Neuronal stem cell (in vitro differentiated cells): ENCODE data around the gene IL12A.

Source experiments
- DNase-seq: peaks from one replicate; pipeline ENCODE4 v3.0.0-alpha.2; 2013; ENCODE audit warnings: low spot score
- H2AFZ ChIP-seq: one replicate; pipeline ENCODE4 v1.6.1; 2013; ENCODE audit warnings: mild to moderate bottlenecking, low read length, inconsistent platforms
- H2AK5ac ChIP-seq: 2 replicates; pipeline ENCODE4 v1.6.1; 2013; ENCODE audit warnings: low read depth, mild to moderate bottlenecking, inconsistent platforms, low read length, moderate library complexity, mixed read lengths
- H2BK120ac ChIP-seq: 2 replicates; pipeline ENCODE4 v1.6.1; 2013; ENCODE audit warnings: low read depth, mild to moderate bottlenecking, inconsistent platforms, low read length, moderate library complexity, mixed read lengths
- H2BK12ac ChIP-seq: one replicate; pipeline ENCODE4 v1.6.1; 2013; ENCODE audit warnings: low read length, inconsistent platforms
- H2BK15ac ChIP-seq: 2 replicates; pipeline ENCODE4 v1.6.1; 2013; ENCODE audit warnings: mild to moderate bottlenecking, low read length, inconsistent platforms, mixed read lengths
- H2BK5ac ChIP-seq: one replicate; pipeline ENCODE4 v1.6.1; 2013; ENCODE audit warnings: inconsistent platforms, mild to moderate bottlenecking, low read length, moderate library complexity
- H3K14ac ChIP-seq: one replicate; pipeline ENCODE4 v1.6.1; 2013; ENCODE audit warnings: low read length, inconsistent platforms
- H3K18ac ChIP-seq: 2 replicates; pipeline ENCODE4 v1.6.1; 2013; ENCODE audit warnings: low read length, inconsistent platforms
- H3K23ac ChIP-seq: 2 replicates; pipeline ENCODE4 v1.6.1; 2013; ENCODE audit warnings: low read depth, mild to moderate bottlenecking, mixed read lengths, low read length, inconsistent platforms; ENCODE audit not compliant: poor library complexity
- H3K27ac ChIP-seq: replicated peaks from 3 replicates; pipeline ENCODE4 v1.5.1; 2013; ENCODE audit warnings: low read length, inconsistent platforms
- H3K27me3 ChIP-seq, 3 experiments: 2 replicates each; pipeline ENCODE4 v1.6.1; 2013; ENCODE audit warnings: low read length in 3 of 3, mild to moderate bottlenecking in 2 of 3, inconsistent platforms in 1 of 3, low read depth in 1 of 3, mixed read lengths in 1 of 3, moderate library complexity in 1 of 3; ENCODE audit not compliant: control insufficient read depth in 3 of 3, insufficient read depth in 3 of 3
- H3K36me3 ChIP-seq, 2 donors: replicated peaks in 1 of 2; 2 replicates each; pipeline ENCODE4 v1.6.1; 2013; ENCODE audit warnings: low read length in 2 of 2; ENCODE audit not compliant: control insufficient read depth in 2 of 2, insufficient read depth in 2 of 2
- H3K4ac ChIP-seq: 2 replicates; pipeline ENCODE4 v1.6.1; 2013; ENCODE audit warnings: inconsistent platforms, mild to moderate bottlenecking, low read length, moderate library complexity
- H3K4me1 ChIP-seq, 2 donors: 1 replicate in 1 of 2; 2 replicates in 1 of 2; pipeline ENCODE4 v1.6.1; 2013; ENCODE audit warnings: low read length in 2 of 2, low read depth in 1 of 2; ENCODE audit not compliant: control insufficient read depth in 2 of 2, insufficient read depth in 1 of 2
- H3K4me2 ChIP-seq: one replicate; pipeline ENCODE4 v1.6.1; 2013; ENCODE audit warnings: mild to moderate bottlenecking, low read length, inconsistent platforms; ENCODE audit not compliant: insufficient read depth, poor library complexity, severe bottlenecking
- H3K4me3 ChIP-seq, 2 donors: 2 replicates each; pipeline ENCODE4 v1.5.1; 2013; ENCODE audit warnings: low read length in 2 of 2, mild to moderate bottlenecking in 2 of 2, inconsistent platforms in 1 of 2, moderate library complexity in 1 of 2
- H3K79me1 ChIP-seq: one replicate; pipeline ENCODE4 v1.6.1; 2013; ENCODE audit warnings: low read depth, mild to moderate bottlenecking, inconsistent platforms, low read length, moderate library complexity
- H3K9ac ChIP-seq: one replicate; pipeline ENCODE4 v1.6.1; 2013; ENCODE audit warnings: mild to moderate bottlenecking, low read depth, low read length, inconsistent platforms; ENCODE audit not compliant: poor library complexity
- H3K9me3 ChIP-seq, 2 donors: replicated peaks in 1 of 2; 2 replicates each; pipeline versions ENCODE3 to v1.6.1; 2013; ENCODE audit warnings: low read length in 2 of 2, mild to moderate bottlenecking in 2 of 2, inconsistent platforms in 1 of 2, low read depth in 1 of 2, mixed read lengths in 1 of 2, moderate library complexity in 1 of 2; ENCODE audit not compliant: control insufficient read depth in 2 of 2, insufficient read depth in 1 of 2
- H4K8ac ChIP-seq: one replicate; pipeline ENCODE4 v1.6.1; 2013; ENCODE audit warnings: low read depth, mild to moderate bottlenecking, inconsistent platforms, low read length, moderate library complexity
- H4K91ac ChIP-seq: one replicate; pipeline ENCODE4 v1.6.1; 2013; ENCODE audit warnings: low read length, low read depth, mild to moderate bottlenecking, inconsistent platforms; ENCODE audit not compliant: poor library complexity
- WGBS, 2 donors: extraction: QIAGEN DNeasy Blood & Tissue Kit; methylation state at CpG; one replicate each; pipeline ENCODE4 v1.1.7; 2013; ENCODE audit warnings: missing lambda C conversion rate in 2 of 2, mixed read lengths in 1 of 2; ENCODE audit not compliant: insufficient read length in 2 of 2, insufficient replicate concordance in 1 of 2; ENCODE audit errors: extremely low coverage in 2 of 2; 5-methylcytosine and 5-hydroxymethylcytosine counted together

IL12A gene

DNA sequence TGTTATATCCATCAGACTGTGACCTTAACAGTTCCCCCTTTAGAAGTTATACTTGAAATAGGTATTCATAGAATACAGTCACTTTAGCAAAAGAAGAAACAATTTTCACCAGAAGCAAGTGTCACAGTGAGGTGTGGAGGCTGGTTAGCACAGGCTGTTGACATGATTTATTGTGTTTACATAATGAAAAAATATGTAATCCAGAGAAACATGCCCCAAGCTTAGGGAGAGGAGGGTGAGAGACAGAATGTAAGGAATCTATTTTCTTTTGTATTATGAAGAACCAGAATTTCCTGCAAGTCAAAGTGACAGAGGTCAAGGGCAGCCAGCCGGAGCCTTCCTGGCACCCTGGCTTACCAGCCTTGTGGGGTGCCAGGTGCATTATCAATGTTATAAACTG is 4.0 kb downstream of the IL12A start:
- no peak overlapping the region for H2BK120ac ChIP-seq
- no peak overlapping the region for H2BK15ac ChIP-seq
- no peak overlapping the region for H3K23ac ChIP-seq
- H3K36me3 ChIP-seq = no peaks in the 10 kb centered on the region
- H3K4me3 ChIP-seq = no peak overlapping the region
- no peak overlapping the region for H3K4ac ChIP-seq
- H4K8ac ChIP-seq = no peak overlapping the region
- peaks cover 0 to 2% of the 10 kb centered on the region in 2 donors for H3K4me1 ChIP-seq
- H3K27ac ChIP-seq = no peak overlapping the region
- H4K91ac ChIP-seq = no peak overlapping the region
- DNase-seq = no peak
- H3K79me1 ChIP-seq = no peaks in the 10 kb centered on the region
- no peak overlapping the region for H2BK12ac ChIP-seq
- H2AK5ac ChIP-seq = no peak overlapping the region
- no peak overlapping the region for H3K18ac ChIP-seq
- no peak overlapping the region for H2BK5ac ChIP-seq
- H3K14ac ChIP-seq = no peak overlapping the region
- H3K4me2 ChIP-seq = no peak overlapping the region
- H2AFZ ChIP-seq = no peak overlapping the region
- H3K27me3 ChIP-seq = peaks cover 0 to 33% (median 0%) of the 10 kb centered on the region in 3 experiments
- WGBS, 2 donors = no CpG with 5 or more reads among the region's 1 CpG
- no peak overlapping the region for H3K9ac ChIP-seq
- H3K9me3 ChIP-seq = peaks cover 0 to 3% of the 10 kb centered on the region in 2 donors

DNA sequence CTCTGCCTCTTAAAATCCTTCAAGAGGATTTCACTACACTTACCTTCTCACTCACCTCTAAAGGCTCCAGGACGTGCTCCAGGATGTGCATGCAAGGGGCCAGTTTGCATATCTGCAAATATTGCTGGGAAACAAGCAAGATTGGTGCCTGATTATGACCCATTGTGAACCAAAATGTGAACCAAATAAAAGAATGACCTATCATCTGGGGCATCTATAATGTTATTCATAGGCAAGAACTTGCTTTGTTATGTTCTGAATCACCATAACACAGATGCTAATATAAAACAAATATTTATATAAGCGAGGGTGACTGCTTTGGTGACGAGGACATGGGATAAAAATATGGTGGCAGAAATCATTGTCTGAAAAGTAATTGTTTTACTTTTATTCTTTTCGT is 5.5 kb downstream of the IL12A start:
- Histone ChIP-seq H3K14ac (no peak overlapping the region), H3K27me3 (peaks cover 0 to 38% (median 0%) of the 10 kb centered on the region in 3 experiments)
- WGBS, 2 donors = no CpG with 5 or more reads among the region's 4 CpGs

DNA sequence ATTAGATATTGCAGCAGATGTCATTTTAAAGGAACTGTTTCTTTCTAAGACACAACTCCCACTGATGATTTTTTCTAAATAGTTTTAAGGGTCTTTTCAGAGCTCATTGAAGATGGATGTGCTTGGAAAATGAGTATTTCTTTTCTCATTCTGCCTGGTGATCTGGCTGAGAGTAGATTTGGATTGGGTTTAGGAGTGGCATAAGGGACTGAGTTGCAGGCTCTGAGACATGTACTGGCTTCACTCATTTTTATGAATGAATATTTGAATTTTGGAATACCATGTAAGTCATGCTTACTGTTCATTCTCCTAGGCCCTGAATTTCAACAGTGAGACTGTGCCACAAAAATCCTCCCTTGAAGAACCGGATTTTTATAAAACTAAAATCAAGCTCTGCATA is 6.5 kb downstream of the IL12A start:
- peaks cover 0 to 29% (median 0%) of the 10 kb centered on the region in 3 experiments for H3K27me3 ChIP-seq
- H3K4me2 ChIP-seq = no peak overlapping the region
- H3K23ac ChIP-seq = no peak overlapping the region
- no CpG with 5 or more reads among the region's 1 CpG for WGBS, 2 donors
- H4K91ac ChIP-seq = no peak overlapping the region
- no peak overlapping the region for H2AK5ac ChIP-seq
- no peak overlapping the region for H3K9ac ChIP-seq
- H3K9me3 ChIP-seq = peaks cover 0 to 3% of the 10 kb centered on the region in 2 donors
- H2AFZ ChIP-seq = no peak overlapping the region
- H4K8ac ChIP-seq = no peak overlapping the region
- no peak overlapping the region for H3K4me3 ChIP-seq
- no peak overlapping the region for H2BK5ac ChIP-seq
- H3K14ac ChIP-seq = no peak overlapping the region
- DNase-seq = no peak
- no peak overlapping the region for H2BK12ac ChIP-seq
- no peak overlapping the region for H3K4ac ChIP-seq
- no peak overlapping the region for H3K18ac ChIP-seq
- H2BK15ac ChIP-seq = no peak overlapping the region
- H3K36me3 ChIP-seq = no peaks in the 10 kb centered on the region
- no peaks in the 10 kb centered on the region for H3K79me1 ChIP-seq
- no peak overlapping the region for H2BK120ac ChIP-seq
- H3K27ac ChIP-seq = no peak overlapping the region
- H3K4me1 ChIP-seq = no peaks in the 10 kb centered on the region

More for the DNA sequence above, 5.5 kb downstream of the IL12A start:
- DNase-seq = no peak
- Histone ChIP-seq H3K23ac (no peak overlapping the region), H3K79me1 (no peaks in the 10 kb centered on the region), H3K18ac (no peak overlapping the region), H2BK15ac (no peak overlapping the region), H3K4ac (no peak overlapping the region), H3K36me3 (no peaks in the 10 kb centered on the region), H4K8ac (no peak overlapping the region), H3K9me3 (peaks cover 0 to 3% of the 10 kb centered on the region in 2 donors), H2AK5ac (no peak overlapping the region), H2BK120ac (no peak overlapping the region), H2AFZ (no peak overlapping the region), H3K4me2 (no peak overlapping the region), H4K91ac (no peak overlapping the region), H3K9ac (no peak overlapping the region), H3K4me1 (no peaks in the 10 kb centered on the region), H2BK5ac (no peak overlapping the region), H3K4me3 (no peak overlapping the region), H3K27ac (no peak overlapping the region), H2BK12ac (no peak overlapping the region)

DNA sequence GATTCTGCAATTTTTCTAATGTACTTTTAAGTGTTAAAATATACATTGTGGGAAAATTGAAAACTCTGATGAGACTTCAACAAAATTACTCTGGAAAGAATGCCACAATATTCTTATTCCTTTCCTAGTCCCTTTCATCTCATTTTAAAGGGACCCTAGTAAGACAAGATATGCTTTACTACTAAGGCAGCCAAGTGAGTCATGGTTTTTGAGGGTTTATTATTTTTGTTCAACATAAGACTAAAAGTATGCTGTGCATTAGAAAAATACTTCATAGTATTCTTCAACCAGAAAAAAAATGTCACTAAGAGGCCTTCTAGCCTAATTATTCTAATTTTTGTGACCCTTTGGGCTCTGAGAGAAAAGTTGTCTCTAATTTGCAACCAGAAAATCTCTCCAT is 7.4 kb downstream of the IL12A start:
- H2AFZ ChIP-seq = no peak overlapping the region
- H3K9me3 ChIP-seq = peaks cover 0 to 3% of the 10 kb centered on the region in 2 donors
- H3K4me3 ChIP-seq = no peak overlapping the region
- no peaks in the 10 kb centered on the region for H3K4me1 ChIP-seq
- no peak overlapping the region for H3K9ac ChIP-seq
- H3K27me3 ChIP-seq = peaks cover 0 to 20% (median 0%) of the 10 kb centered on the region in 3 experiments
- H2BK12ac ChIP-seq = no peak overlapping the region
- no peaks in the 10 kb centered on the region for H3K36me3 ChIP-seq
- no peak overlapping the region for H2BK120ac ChIP-seq
- no peak overlapping the region for H3K23ac ChIP-seq
- H3K79me1 ChIP-seq = no peaks in the 10 kb centered on the region
- no peak overlapping the region for H3K14ac ChIP-seq
- H2AK5ac ChIP-seq = no peak overlapping the region
- no peak overlapping the region for H3K4ac ChIP-seq
- no peak overlapping the region for H3K18ac ChIP-seq
- no peak overlapping the region for H3K4me2 ChIP-seq
- DNase-seq = no peak
- no peak overlapping the region for H2BK5ac ChIP-seq
- H4K8ac ChIP-seq = no peak overlapping the region
- no peak overlapping the region for H4K91ac ChIP-seq
- no peak overlapping the region for H2BK15ac ChIP-seq
- H3K27ac ChIP-seq = no peak overlapping the region
